Neural progenitor cell (in vitro differentiated cells): ENCODE measurements around the gene SCN1A. TPM values are rescaled to one million over a fixed set of nuclear protein-coding genes. Genes with fewer than 3 reads are reported as not detected.
A peak's percentile ranks its signal among the peaks of the same experiment; 100 is the strongest.

Source experiments
- DNase-seq: peaks from one replicate; pipeline ENCODE4 v3.0.0-alpha.2; 2016; ENCODE audit warnings: low spot score
- H2AFZ ChIP-seq: fragments of 200-600 bp; sonication (generic); replicated peaks from 2 replicates; pipeline ENCODE4 v1.6.1; 2016; ENCODE audit warnings: antibody characterized with exemption
- H3F3A ChIP-seq: fragments of 200-600 bp; sonication (generic); 2 replicates; pipeline ENCODE4 v1.6.1; 2016; ENCODE audit warnings: antibody characterized with exemption, low read depth
- H3K27ac ChIP-seq: fragments of 200-600 bp; sonication (generic); 2 replicates; pipeline ENCODE4 v1.5.1; 2016; ENCODE audit warnings: mild to moderate bottlenecking
- H3K27me3 ChIP-seq: fragments of 200-600 bp; sonication (generic); 2 replicates; pipeline ENCODE4 v1.6.1; 2016; ENCODE audit warnings: mild to moderate bottlenecking, moderate library complexity
- H3K36me3 ChIP-seq: fragments of 200-600 bp; sonication (generic); 2 replicates; pipeline ENCODE4 v1.5.1; 2016
- H3K4me1 ChIP-seq: fragments of 200-600 bp; sonication (generic); 2 replicates; pipeline ENCODE4 v1.6.1; 2016; ENCODE audit warnings: mixed run types
- H3K4me2 ChIP-seq: fragments of 200-600 bp; sonication (generic); 2 replicates; pipeline ENCODE4 v1.6.1; 2016
- H3K4me3 ChIP-seq: fragments of 200-600 bp; sonication (generic); 2 replicates; pipeline ENCODE4 v1.5.1; 2016
- H3K79me2 ChIP-seq: fragments of 200-600 bp; sonication (generic); 2 replicates; pipeline ENCODE4 v1.6.1; 2016; ENCODE audit warnings: low read depth
- H3K9ac ChIP-seq: fragments of 200-600 bp; sonication (generic); 2 replicates; pipeline ENCODE4 v1.6.1; 2016
- H3K9me3 ChIP-seq: fragments of 200-600 bp; sonication (generic); 2 replicates; pipeline ENCODE4 v1.5.1; 2016; ENCODE audit warnings: low read depth
- H4K20me1 ChIP-seq: fragments of 200-600 bp; sonication (generic); 2 replicates; pipeline ENCODE4 v1.6.1; 2016; ENCODE audit warnings: low read depth
- H3K27ac Mint-ChIP-seq: 3 replicates; pipeline ENCODE4 v1.8.0; 2021; ENCODE audit warnings: mixed read lengths
- H3K27me3 Mint-ChIP-seq: 2 replicates; pipeline ENCODE4 v1.8.0; 2022; ENCODE audit warnings: low read depth, mild to moderate bottlenecking, inconsistent platforms, moderate library complexity, mixed read lengths; ENCODE audit not compliant: insufficient read depth
- H3K36me3 Mint-ChIP-seq: 3 replicates; pipeline ENCODE4 v1.8.0; 2021; ENCODE audit warnings: mixed read lengths
- H3K4me1 Mint-ChIP-seq: 3 replicates; pipeline ENCODE4 v1.8.0; 2021; ENCODE audit warnings: mixed read lengths
- H3K4me3 Mint-ChIP-seq: 3 replicates; pipeline ENCODE4 v1.8.0; 2021; ENCODE audit warnings: mild to moderate bottlenecking, moderate library complexity, mixed read lengths
- H3K9me3 Mint-ChIP-seq: 3 replicates; pipeline ENCODE4 v1.8.0; 2020; ENCODE audit warnings: mixed read lengths
- EZH2 ChIP-seq: fragments of 200-600 bp; sonication (generic); IDR thresholded peaks from 2 replicates; pipeline ENCODE4 v1.6.1; 2017; ENCODE audit warnings: antibody characterized with exemption, mild to moderate bottlenecking, moderate library complexity
- EZH2phosphoT487 ChIP-seq: fragments of 200-600 bp; sonication (generic); IDR thresholded peaks from 2 replicates; pipeline ENCODE4 v1.6.1; 2017; ENCODE audit warnings: antibody characterized with exemption
- total RNA-seq: library from RNA; depleted of rRNA; stranded (reverse); fragments of >200 nt; gene quantifications from 2 replicates; pipeline ENCODE4 v1.2.3, GENCODE V29; 2015; ENCODE audit warnings: low replicate concordance
- TF ChIP-seq, protein P1 (sequence below): fragments of 200-600 bp; sonication (generic); IDR thresholded peaks from 2 replicates; pipeline ENCODE4 v1.5.1; 2017; ENCODE audit warnings: antibody characterized with exemption, mild to moderate bottlenecking

The SCN1A gene
- total RNA-seq, 1 donor from 2014 or later = 2.7 TPM

DNA sequence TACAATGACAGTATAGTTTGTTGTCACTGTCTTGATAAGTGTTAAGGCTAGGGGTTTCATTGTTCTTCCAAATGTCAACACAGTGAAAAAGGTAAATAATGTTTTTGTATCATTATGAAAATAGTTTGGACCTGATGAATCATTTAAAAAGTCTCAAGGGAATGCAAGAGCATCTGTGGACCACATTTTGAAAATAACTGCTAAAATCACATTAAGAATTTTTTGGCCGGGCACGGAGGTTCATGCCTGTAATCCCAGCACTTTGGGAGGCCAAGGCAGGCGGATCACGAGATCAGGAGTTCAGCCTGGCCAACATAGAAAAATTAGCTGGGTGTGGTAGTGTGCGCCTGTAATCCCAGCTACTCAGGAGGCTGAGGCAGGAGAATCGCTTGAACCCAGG lies 10.3 kb downstream of the SCN1A start:
- Histone ChIP-seq H3K36me3 (no peaks in the 10 kb centered on the region), H3K9ac (no peak overlapping the region), H3K4me1 (no peaks in the 10 kb centered on the region), H4K20me1 (no peaks in the 10 kb centered on the region), H3K27me3 (no peaks in the 10 kb centered on the region), H3K9me3 (no peaks in the 10 kb centered on the region), H3K4me2 (no peak overlapping the region), H2AFZ (no peak overlapping the region), H3K79me2 (no peaks in the 10 kb centered on the region), H3K27ac (no peak overlapping the region), H3F3A (no peaks in the 10 kb centered on the region), H3K4me3 (no peak overlapping the region)
- TF ChIP-seq EZH2phosphoT487 (no peak), EZH2 (no peak)
- TF ChIP-seq, protein P1, sequence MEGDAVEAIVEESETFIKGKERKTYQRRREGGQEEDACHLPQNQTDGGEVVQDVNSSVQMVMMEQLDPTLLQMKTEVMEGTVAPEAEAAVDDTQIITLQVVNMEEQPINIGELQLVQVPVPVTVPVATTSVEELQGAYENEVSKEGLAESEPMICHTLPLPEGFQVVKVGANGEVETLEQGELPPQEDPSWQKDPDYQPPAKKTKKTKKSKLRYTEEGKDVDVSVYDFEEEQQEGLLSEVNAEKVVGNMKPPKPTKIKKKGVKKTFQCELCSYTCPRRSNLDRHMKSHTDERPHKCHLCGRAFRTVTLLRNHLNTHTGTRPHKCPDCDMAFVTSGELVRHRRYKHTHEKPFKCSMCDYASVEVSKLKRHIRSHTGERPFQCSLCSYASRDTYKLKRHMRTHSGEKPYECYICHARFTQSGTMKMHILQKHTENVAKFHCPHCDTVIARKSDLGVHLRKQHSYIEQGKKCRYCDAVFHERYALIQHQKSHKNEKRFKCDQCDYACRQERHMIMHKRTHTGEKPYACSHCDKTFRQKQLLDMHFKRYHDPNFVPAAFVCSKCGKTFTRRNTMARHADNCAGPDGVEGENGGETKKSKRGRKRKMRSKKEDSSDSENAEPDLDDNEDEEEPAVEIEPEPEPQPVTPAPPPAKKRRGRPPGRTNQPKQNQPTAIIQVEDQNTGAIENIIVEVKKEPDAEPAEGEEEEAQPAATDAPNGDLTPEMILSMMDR = no peak
- Mint-ChIP-seq H3K27me3 (no peaks in the 10 kb centered on the region), H3K9me3 (no peaks in the 10 kb centered on the region), H3K4me1 (no peaks in the 10 kb centered on the region), H3K4me3 (no peak overlapping the region), H3K27ac (no peak overlapping the region), H3K36me3 (no peaks in the 10 kb centered on the region)
- no peak for DNase-seq

DNA sequence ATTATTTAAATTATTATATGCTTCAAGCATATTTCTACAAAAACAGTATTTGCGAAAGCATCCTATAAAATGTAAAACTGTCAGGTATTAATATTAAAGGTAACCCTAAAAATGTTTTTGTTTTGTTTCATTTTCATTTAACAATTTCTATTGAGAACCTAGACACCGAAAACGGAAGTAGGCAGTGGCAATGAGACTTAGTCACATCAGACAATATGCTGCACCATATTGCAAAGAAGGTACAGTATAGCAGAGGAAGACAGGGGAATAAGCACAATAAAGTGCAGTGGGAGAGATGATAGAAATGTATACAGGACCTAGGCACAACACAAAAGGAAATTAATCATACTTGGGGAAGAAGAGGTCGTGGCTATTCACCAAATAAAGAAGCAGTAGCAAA lies 12.2 kb downstream of the SCN1A start:
- H3K9me3 ChIP-seq = no peaks in the 10 kb centered on the region
- no peak for DNase-seq
- Mint-ChIP-seq H3K4me1 (no peaks in the 10 kb centered on the region), H3K27me3 (no peaks in the 10 kb centered on the region), H3K9me3 (no peaks in the 10 kb centered on the region), H3K4me3 (no peak overlapping the region), H3K36me3 (no peaks in the 10 kb centered on the region), H3K27ac (no peak overlapping the region)
- TF ChIP-seq EZH2 = no peak
- H3K79me2 ChIP-seq = no peaks in the 10 kb centered on the region
- no peaks in the 10 kb centered on the region for H4K20me1 ChIP-seq
- no peaks in the 10 kb centered on the region for H3K4me1 ChIP-seq
- H2AFZ ChIP-seq = no peak overlapping the region
- no peaks in the 10 kb centered on the region for H3K36me3 ChIP-seq
- H3K9ac ChIP-seq = no peak overlapping the region
- H3K4me3 ChIP-seq = no peak overlapping the region
- H3K27ac ChIP-seq = no peak overlapping the region
- no peaks in the 10 kb centered on the region for H3F3A ChIP-seq
- H3K27me3 ChIP-seq = no peaks in the 10 kb centered on the region
- H3K4me2 ChIP-seq = no peak overlapping the region

DNA sequence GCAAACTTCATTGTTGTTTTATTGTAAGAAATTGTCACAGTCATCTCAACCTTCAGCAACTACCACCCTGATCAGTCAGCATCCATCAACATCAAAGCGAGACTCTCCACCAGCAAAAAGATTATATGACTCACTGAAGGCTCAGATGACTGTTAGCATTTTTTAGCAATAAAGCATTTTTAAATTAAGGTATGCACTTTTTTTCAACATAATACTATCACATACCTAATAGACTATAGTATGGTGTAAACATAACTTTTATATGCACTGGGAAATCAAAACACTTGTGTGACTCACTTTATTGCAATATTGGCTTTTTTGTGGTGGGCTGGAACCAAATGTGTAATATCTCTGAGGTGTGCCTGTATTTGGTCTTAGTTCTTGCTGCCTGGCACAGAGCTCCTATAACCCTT lies 15.6 kb downstream of the SCN1A start:
- Histone ChIP-seq H3K9ac (no peak overlapping the region), H4K20me1 (no peaks in the 10 kb centered on the region), H3K79me2 (no peaks in the 10 kb centered on the region), H3K9me3 (no peaks in the 10 kb centered on the region), H3K4me3 (no peak overlapping the region), H3K4me2 (no peak overlapping the region), H2AFZ (no peak overlapping the region), H3K36me3 (no peaks in the 10 kb centered on the region), H3F3A (no peaks in the 10 kb centered on the region), H3K4me1 (no peaks in the 10 kb centered on the region), H3K27ac (no peak overlapping the region), H3K27me3 (no peaks in the 10 kb centered on the region)
- H3K4me3 Mint-ChIP-seq = no peak overlapping the region
- no peaks in the 10 kb centered on the region for H3K36me3 Mint-ChIP-seq
- H3K4me1 Mint-ChIP-seq = no peaks in the 10 kb centered on the region
- TF ChIP-seq, protein P1 = no peak
- TF ChIP-seq EZH2phosphoT487 (no peak), EZH2 (no peak)
- H3K9me3 Mint-ChIP-seq = no peaks in the 10 kb centered on the region
- H3K27ac Mint-ChIP-seq = no peak overlapping the region
- H3K27me3 Mint-ChIP-seq = no peaks in the 10 kb centered on the region
- DNase-seq = no peak

DNA sequence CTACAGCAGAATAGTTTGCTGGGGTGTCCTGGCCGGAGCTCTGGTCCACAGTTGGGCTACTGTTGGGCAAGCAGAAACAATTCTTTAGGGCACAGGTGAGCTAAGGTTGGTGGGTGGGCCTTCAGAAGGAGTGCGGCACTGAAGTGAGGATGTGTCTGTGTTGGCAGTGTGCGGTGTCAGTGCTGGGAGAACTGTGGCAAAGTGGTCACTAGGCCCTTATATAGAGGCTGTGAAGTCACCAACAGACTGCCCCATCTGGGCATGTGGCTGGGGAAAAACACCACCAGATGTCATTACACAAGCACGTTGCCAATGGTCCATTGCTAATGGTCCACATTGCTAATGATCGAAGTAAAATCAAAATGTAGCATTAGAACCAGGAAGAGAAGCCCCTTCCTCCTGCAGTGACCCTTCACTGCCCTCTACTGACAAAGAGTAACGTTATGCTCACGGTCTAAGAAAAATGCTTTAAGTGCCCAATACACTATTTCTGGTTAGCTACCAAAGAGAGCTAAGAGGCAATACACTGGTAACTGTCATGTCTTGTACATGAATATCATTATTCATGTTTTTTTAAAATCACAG lies 21.3 kb downstream of the SCN1A start:
- H3K36me3 Mint-ChIP-seq = no peaks in the 10 kb centered on the region
- Histone ChIP-seq H3K27ac (no peak overlapping the region), H3K36me3 (no peaks in the 10 kb centered on the region), H3K9ac (no peak overlapping the region), H3K4me1 (no peaks in the 10 kb centered on the region), H2AFZ (peak overlapping the region; percentile 93), H3K79me2 (no peaks in the 10 kb centered on the region), H4K20me1 (no peaks in the 10 kb centered on the region), H3K4me3 (no peak overlapping the region), H3K9me3 (no peaks in the 10 kb centered on the region), H3F3A (no peaks in the 10 kb centered on the region), H3K4me2 (no peak overlapping the region), H3K27me3 (no peaks in the 10 kb centered on the region)
- H3K4me1 Mint-ChIP-seq = no peaks in the 10 kb centered on the region
- TF ChIP-seq EZH2phosphoT487 (no peak), EZH2 (no peak)
- TF ChIP-seq, protein P1 = peak; percentile 74
- peak; percentile 63 for DNase-seq
- H3K4me3 Mint-ChIP-seq = no peak overlapping the region
- H3K27ac Mint-ChIP-seq = peak overlapping the region; percentile 67
- no peaks in the 10 kb centered on the region for H3K9me3 Mint-ChIP-seq
- no peaks in the 10 kb centered on the region for H3K27me3 Mint-ChIP-seq
